Esophagus squamous epithelium (tissue), 5 donors: ENCODE results near the gene NTF3. TPM values are rescaled to one million over a fixed set of nuclear protein-coding genes. Genes with fewer than 3 reads are reported as not detected.

ENCODE experiments used
- DNase-seq: peaks from one replicate; lab custom pipeline; 2025; lab: John Stamatoyannopoulos, UW
- H3K27ac ChIP-seq, 4 donors: fragments of 200-600 bp; sonication (generic); one replicate each; pipeline ENCODE4 v1.5.1; 2016 to 2019; ENCODE audit warnings: mild to moderate bottlenecking in 1 of 4
- H3K27me3 ChIP-seq, 4 donors: fragments of 200-600 bp; sonication (generic); 1 replicate in 3 of 4; 2 replicates in 1 of 4; pipeline versions ENCODE4 v1.5.1 to v1.6.0; 2017 to 2021; ENCODE audit warnings: antibody characterized with exemption in 1 of 4
- H3K36me3 ChIP-seq, 3 donors: fragments of 200-600 bp; sonication (generic); one replicate each; pipeline ENCODE4 v1.5.1; 2016 to 2019
- H3K4me1 ChIP-seq, 3 donors: fragments of 200-600 bp; sonication (generic); one replicate each; pipeline ENCODE4 v1.5.1; 2017 to 2019
- H3K4me3 ChIP-seq, 4 donors: fragments of 200-600 bp; sonication (generic); 1 replicate in 3 of 4; 2 replicates in 1 of 4; pipeline ENCODE4 v1.5.1; 2016 to 2019; ENCODE audit warnings: mild to moderate bottlenecking in 2 of 4, moderate library complexity in 1 of 4
- H3K9me3 ChIP-seq, 3 donors: fragments of 200-600 bp; sonication (generic); one replicate each; pipeline ENCODE4 v1.5.1; 2016 to 2019
- POLR2A ChIP-seq, 4 donors: fragments of 450-650 bp; IDR thresholded peaks; one replicate each; pipeline ENCODE4 v1.6.1; 2017; ENCODE audit warnings: antibody characterized with exemption in 4 of 4, mild to moderate bottlenecking in 4 of 4, moderate library complexity in 3 of 4
- WGBS, 2 donors: methylation state at CpG; one replicate each; pipeline ENCODE4 v1.1.5; 2018; 5-methylcytosine and 5-hydroxymethylcytosine counted together
- intact Hi-C: fragments of 100-400 bp; cut with DNase I; formaldehyde crosslinking; loops from one replicate; pipeline ENCODE4 v1.15.0; 2022
- total RNA-seq, 4 donors: library from RNA; depleted of rRNA; stranded (reverse); fragments of >200 nt; gene quantifications; one replicate each; pipeline ENCODE4 v1.1.0, GENCODE V29; 2016
- TF ChIP-seq, protein P1 (sequence below), 6 experiments: fragments of 450-650 bp in 4 of 6; fragments of 200-600 bp in 2 of 6; sonication (generic) in 2 of 6; IDR thresholded peaks; one replicate each; pipeline ENCODE4 v1.5.1; 2016 to 2019; ENCODE audit warnings: antibody characterized with exemption in 6 of 6, mild to moderate bottlenecking in 4 of 6, moderate library complexity in 4 of 6
- donor health status: DM: yes; HTN: yes; CAD: no.

The NTF3 gene
- 1 to 10 TPM in 3 of 4 donors, under 1 TPM in 1; 0.30 to 7.6 (median 1.9) TPM for total RNA-seq

DNA sequence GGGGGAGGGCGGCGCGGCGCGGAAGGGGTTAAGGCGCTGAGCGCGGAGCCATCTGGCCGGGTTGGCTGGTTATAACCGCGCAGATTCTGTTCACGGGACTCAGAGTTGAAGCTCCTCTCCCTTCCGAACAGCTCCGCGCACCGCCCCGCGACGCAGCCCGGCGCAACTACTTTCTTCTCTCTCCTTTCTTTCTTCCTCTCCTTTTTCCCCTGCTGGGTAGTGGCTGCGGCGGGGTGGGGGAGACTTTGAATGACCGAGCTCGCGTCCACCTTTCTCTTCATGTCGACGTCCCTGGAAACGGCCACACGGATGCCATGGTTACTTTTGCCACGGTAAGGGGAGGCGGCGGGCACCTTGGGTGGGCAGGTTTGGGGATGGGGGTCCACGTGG, at the start of gene NTF3:
NTF3 (plus strand) TSS at position 98 of the 390 bp plus-strand sequence; CDS start at position 315, 217 bp downstream.
- intact Hi-C loops, result no loop called here
- H3K27me3 ChIP-seq, result peaks cover 0 to 100% (median 10%) of the 10 kb centered on the region in 4 donors
- H3K27ac ChIP-seq, result peak within 1 kb of the TSS; percentile 21 to 77 (median 54)
- WGBS, 2 donors, result 1 to 5% methylated on average over 15 to 27 of the region's 34 CpGs
- no peaks in the 10 kb centered on the region for H3K9me3 ChIP-seq
- H3K4me3 ChIP-seq, result peak within 1 kb of the TSS; percentile 34 to 67 (median 54)
- no peaks in the 10 kb centered on the region for H3K36me3 ChIP-seq
- no peak for DNase-seq
- peak in 1 of 4 donors; percentile 27 for TF ChIP-seq POLR2A (IDR thresholded peaks at IDR 0.05)
- TF ChIP-seq, protein P1, sequence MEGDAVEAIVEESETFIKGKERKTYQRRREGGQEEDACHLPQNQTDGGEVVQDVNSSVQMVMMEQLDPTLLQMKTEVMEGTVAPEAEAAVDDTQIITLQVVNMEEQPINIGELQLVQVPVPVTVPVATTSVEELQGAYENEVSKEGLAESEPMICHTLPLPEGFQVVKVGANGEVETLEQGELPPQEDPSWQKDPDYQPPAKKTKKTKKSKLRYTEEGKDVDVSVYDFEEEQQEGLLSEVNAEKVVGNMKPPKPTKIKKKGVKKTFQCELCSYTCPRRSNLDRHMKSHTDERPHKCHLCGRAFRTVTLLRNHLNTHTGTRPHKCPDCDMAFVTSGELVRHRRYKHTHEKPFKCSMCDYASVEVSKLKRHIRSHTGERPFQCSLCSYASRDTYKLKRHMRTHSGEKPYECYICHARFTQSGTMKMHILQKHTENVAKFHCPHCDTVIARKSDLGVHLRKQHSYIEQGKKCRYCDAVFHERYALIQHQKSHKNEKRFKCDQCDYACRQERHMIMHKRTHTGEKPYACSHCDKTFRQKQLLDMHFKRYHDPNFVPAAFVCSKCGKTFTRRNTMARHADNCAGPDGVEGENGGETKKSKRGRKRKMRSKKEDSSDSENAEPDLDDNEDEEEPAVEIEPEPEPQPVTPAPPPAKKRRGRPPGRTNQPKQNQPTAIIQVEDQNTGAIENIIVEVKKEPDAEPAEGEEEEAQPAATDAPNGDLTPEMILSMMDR (IDR thresholded peaks at IDR 0.05), result no peak
- H3K4me1 ChIP-seq, result peaks cover 23 to 79% (median 37%) of the 10 kb centered on the region in 3 donors

DNA sequence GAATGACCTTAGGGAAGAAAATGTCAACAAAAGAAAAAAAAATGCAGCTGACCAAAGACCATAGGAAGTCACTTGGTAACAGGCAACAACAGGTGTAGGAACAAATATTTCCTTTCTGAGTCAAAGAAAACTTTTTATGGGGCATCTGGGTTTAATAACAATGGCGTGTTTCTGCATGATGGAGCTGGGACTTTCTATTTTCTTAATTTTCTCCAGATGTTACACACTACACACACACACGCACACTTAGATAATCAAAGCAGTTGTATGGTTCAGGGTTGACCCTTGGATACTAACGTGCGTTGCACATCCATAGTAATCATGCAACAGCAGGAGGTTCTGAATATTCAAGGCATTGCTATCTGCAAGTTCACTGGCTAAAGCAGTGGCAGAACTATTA, 47.9 kb upstream of the NTF3 start:
- no peak for TF ChIP-seq POLR2A (IDR thresholded peaks at IDR 0.05)
- TF ChIP-seq, protein P1 (IDR thresholded peaks at IDR 0.05), result no peak
- no peak for DNase-seq
- Histone ChIP-seq H3K4me3 (no peak overlapping the region), H3K27me3 (peaks cover 0 to 4% (median 0%) of the 10 kb centered on the region in 4 donors), H3K4me1 (no peaks in the 10 kb centered on the region), H3K27ac (no peak overlapping the region), H3K36me3 (no peaks in the 10 kb centered on the region), H3K9me3 (no peaks in the 10 kb centered on the region)
- WGBS, 2 donors, result 83 to 92% methylated on average over 4 of the region's 4 CpGs
- intact Hi-C loops, result no loop called here

DNA sequence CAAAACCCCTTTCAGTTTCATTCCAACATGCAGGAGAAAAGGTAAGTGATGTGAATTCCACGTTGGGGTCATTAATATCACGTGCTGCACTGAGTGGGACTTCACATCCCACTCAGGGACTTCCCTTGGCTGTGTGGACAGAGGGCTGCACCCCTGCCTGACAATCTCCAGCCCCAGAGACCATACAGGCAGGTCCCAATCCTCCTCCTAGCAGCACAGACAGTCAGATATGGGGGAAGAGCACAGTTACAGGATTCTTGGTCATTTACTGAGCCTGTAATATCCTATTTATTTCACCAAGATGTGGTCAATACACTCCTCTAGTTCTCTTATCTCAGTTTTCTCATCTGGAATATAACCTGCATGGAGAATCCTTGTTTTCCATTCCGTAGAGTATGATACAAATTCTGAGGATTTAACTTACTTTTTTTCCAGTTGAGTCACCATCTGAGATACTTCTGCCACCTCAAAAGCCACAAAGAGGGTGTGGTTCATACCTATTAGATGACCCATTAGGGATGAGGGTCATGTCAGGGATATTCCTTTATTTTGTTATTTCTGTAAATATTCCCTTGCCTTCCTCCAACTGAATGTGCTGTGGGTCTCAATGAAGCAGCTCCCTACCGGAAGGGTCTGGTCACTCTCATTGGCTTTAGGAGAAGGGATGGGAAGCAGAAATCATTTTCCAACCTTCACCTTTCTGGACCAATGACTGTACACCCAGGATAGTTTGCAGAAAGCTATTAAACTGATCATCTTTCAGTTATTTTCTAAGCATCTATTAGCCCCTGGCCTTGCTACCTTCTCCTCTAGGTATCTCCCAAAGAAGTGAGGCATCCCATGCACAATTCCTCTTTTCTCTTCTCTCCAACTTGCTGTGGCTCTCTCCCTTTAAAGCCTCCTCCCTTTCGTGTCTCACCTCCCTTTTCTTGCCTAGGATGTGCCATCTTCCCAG, 43.0 kb upstream of the NTF3 start:
- Histone ChIP-seq H3K27me3 (peaks cover 0 to 19% (median 0%) of the 10 kb centered on the region in 4 donors), H3K4me1 (no peaks in the 10 kb centered on the region), H3K4me3 (no peak overlapping the region), H3K9me3 (no peaks in the 10 kb centered on the region), H3K27ac (no peak overlapping the region), H3K36me3 (no peaks in the 10 kb centered on the region)
- DNase-seq, result no peak
- WGBS, 2 donors, result 70 to 72% methylated on average over 4 to 5 of the region's 5 CpGs
- intact Hi-C loops, result no loop called here
- no peak for TF ChIP-seq POLR2A (IDR thresholded peaks at IDR 0.05)
- TF ChIP-seq, protein P1 (IDR thresholded peaks at IDR 0.05), result no peak

GRCh38 chr12:5390174-5390799, 41.6 kb upstream of the NTF3 start:
- peaks cover 0 to 27% (median 0%) of the 10 kb centered on the region in 4 donors for H3K27me3 ChIP-seq
- H3K4me3 ChIP-seq, result no peak overlapping the region
- peaks cover 0 to 3% (median 2%) of the 10 kb centered on the region in 3 donors for H3K4me1 ChIP-seq
- H3K36me3 ChIP-seq, result no peaks in the 10 kb centered on the region
- H3K27ac ChIP-seq, result no peak overlapping the region
- TF ChIP-seq POLR2A (IDR thresholded peaks at IDR 0.05), result no peak
- TF ChIP-seq, protein P1 (IDR thresholded peaks at IDR 0.05), result no peak
- DNase-seq, result no peak
- intact Hi-C loops, result no loop called here
- WGBS, 2 donors, result 70 to 89% methylated on average over 6 of the region's 6 CpGs
- no peaks in the 10 kb centered on the region for H3K9me3 ChIP-seq
